A549 (cell line): ENCODE measurements around the gene FILIP1L. TPM values are rescaled to one million over a fixed set of nuclear protein-coding genes. Genes with fewer than 3 reads are reported as not detected.
A peak's percentile ranks its signal among the peaks of the same experiment; 100 is the strongest.

Experiments
- ATAC-seq, 2 experiments: fragments of 200-7000 bp in 1 of 2; fragments of >200 bp in 1 of 2; cut with Nextera tagmentation in 1 of 2; cut with Tn5 transposase in 1 of 2; 3 replicates each; pipeline versions ENCODE4 v1.8.0 to v1.9.1; 2018 to 2020; ENCODE audit warnings: mild to moderate bottlenecking in 1 of 2, moderate library complexity in 1 of 2
- CTCF ChIA-PET: fragments of 300-600 bp; sonication (Branson Sonifier 250); formaldehyde crosslinking; extraction: SDS; loops from one replicate; lab custom pipeline; 2021; ENCODE audit warnings: antibody characterized with exemption, inconsistent platforms; lab: Yijun Ruan, JAX
- POLR2A ChIA-PET: fragments of 350-600 bp; formaldehyde crosslinking; extraction: SDS; loops from one replicate; lab custom pipeline; 2021; ENCODE audit warnings: antibody characterized with exemption, inconsistent platforms; lab: Yijun Ruan, JAX
- DNase-seq, 2 experiments: peaks; one replicate each; pipeline versions ENCODE4 v3.0.0 to v3.0.0-alpha.2; 2011 to 2016; ENCODE audit warnings: low read depth in 1 of 2, low spot score in 1 of 2
- FAIRE-seq: peaks from 2 replicates; lab custom pipeline; 2011; peaks lifted over from hg19 to GRCh38; lab: Jason Lieb, UNC
- H3K27ac ChIP-seq, 2 experiments: fragments of >200 bp; sonication (Bioruptor Twin); formaldehyde crosslinking; 3 replicates each; pipeline ENCODE4 v1.5.1; 2016 to 2017
- H3K4me1 ChIP-seq: fragments of >200 bp; sonication (Bioruptor Twin); formaldehyde crosslinking; 3 replicates; pipeline ENCODE4 v1.6.1; 2016
- H3K4me2 ChIP-seq: fragments of >200 bp; sonication (Bioruptor Twin); formaldehyde crosslinking; 3 replicates; pipeline ENCODE4 v1.6.1; 2016
- H3K4me3 ChIP-seq: fragments of >200 bp; sonication (Bioruptor Twin); formaldehyde crosslinking; 3 replicates; pipeline ENCODE4 v1.5.1; 2016
- H3K9me3 ChIP-seq: fragments of >200 bp; sonication (Bioruptor Twin); formaldehyde crosslinking; 3 replicates; pipeline ENCODE4 v1.6.1; 2016
- CEBPB ChIP-seq, 2 experiments: fragments of >200 bp in 1 of 2; sonication (Bioruptor Twin) in 1 of 2; formaldehyde crosslinking in 1 of 2; IDR thresholded peaks; 2 replicates each; pipeline ENCODE4 v1.6.1; 2012 to 2016
- CHD4 ChIP-seq: fragments of 200-600 bp; sonication (generic); IDR thresholded peaks from 2 replicates; pipeline ENCODE4 v1.6.1; 2016; ENCODE audit warnings: antibody characterized with exemption, mild to moderate bottlenecking, borderline replicate concordance
- EHF ChIP-seq: fragments of 250-450 bp; sonication (Bioruptor Pico); IDR thresholded peaks from 2 replicates; pipeline ENCODE4 v1.5.0; 2020; ENCODE audit warnings: mild to moderate bottlenecking
- EP300 ChIP-seq, 2 experiments: fragments of >200 bp; sonication (Bioruptor Twin); formaldehyde crosslinking; IDR thresholded peaks; 2 replicates in 1 of 2; 3 replicates in 1 of 2; pipeline ENCODE4 v1.6.1; 2016 to 2017
- FOSL2 ChIP-seq, 2 experiments: fragments of 450-650 bp in 1 of 2; fragments of >200 bp in 1 of 2; sonication (Bioruptor Twin) in 1 of 2; formaldehyde crosslinking; IDR thresholded peaks; 2 replicates each; pipeline versions ENCODE4 v1.5.0 to v1.6.1; 2016 to 2020; ENCODE audit warnings: mild to moderate bottlenecking in 1 of 2, moderate library complexity in 1 of 2
- FOXS1 ChIP-seq: fragments of 250-450 bp; sonication (Bioruptor Pico); IDR thresholded peaks from 2 replicates; pipeline ENCODE4 v1.5.0; 2020; ENCODE audit warnings: mild to moderate bottlenecking, moderate library complexity
- GATA3 ChIP-seq: IDR thresholded peaks from 2 replicates; pipeline ENCODE4 v1.6.1; 2012; ENCODE audit warnings: borderline replicate concordance
- HOXB5 ChIP-seq: fragments of 250-450 bp; sonication (Bioruptor Pico); IDR thresholded peaks from 2 replicates; pipeline ENCODE4 v1.5.0; 2020; ENCODE audit warnings: mild to moderate bottlenecking, moderate library complexity
- JUN ChIP-seq, 2 experiments: fragments of >200 bp; sonication (Bioruptor Twin); formaldehyde crosslinking; IDR thresholded peaks; 2 replicates in 1 of 2; 3 replicates in 1 of 2; pipeline ENCODE4 v1.6.1; 2016 to 2017
- KDM5A ChIP-seq: fragments of 200-600 bp; sonication (generic); IDR thresholded peaks from 2 replicates; pipeline ENCODE4 v1.6.1; 2016; ENCODE audit warnings: antibody characterized with exemption, mild to moderate bottlenecking
- MAFK ChIP-seq: fragments of 450-650 bp; IDR thresholded peaks from 2 replicates; pipeline ENCODE4 v1.6.1; 2014; ENCODE audit not compliant: partially characterized antibody
- MAZ ChIP-seq: fragments of 150-350 bp; IDR thresholded peaks from 2 replicates; pipeline ENCODE4 v1.6.1; 2014; ENCODE audit warnings: antibody characterized with exemption, low read depth, low read length, borderline replicate concordance
- NFE2L2 ChIP-seq: fragments of 150-350 bp; conservative IDR thresholded peaks from 2 replicates; pipeline ENCODE4 v1.6.1; 2014; ENCODE audit warnings: low read length
- NR3C1 ChIP-seq: fragments of >200 bp; sonication (Bioruptor Twin); formaldehyde crosslinking; IDR thresholded peaks from 3 replicates; pipeline ENCODE4 v1.6.1; 2017
- POLR2A ChIP-seq: IDR thresholded peaks from 2 replicates; pipeline ENCODE4 v1.6.1; 2012; ENCODE audit warnings: mild to moderate bottlenecking, low read length
- RARB ChIP-seq: fragments of 250-450 bp; sonication (Bioruptor Pico); IDR thresholded peaks from 2 replicates; pipeline ENCODE4 v1.8.0; 2021; ENCODE audit warnings: mild to moderate bottlenecking, moderate library complexity
- RFX5 ChIP-seq: fragments of 450-650 bp; IDR thresholded peaks from 2 replicates; pipeline ENCODE4 v1.7.1; 2014; ENCODE audit warnings: antibody characterized with exemption, mild to moderate bottlenecking, moderate library complexity
- RNF2 ChIP-seq: fragments of 200-600 bp; sonication (generic); IDR thresholded peaks from 2 replicates; pipeline ENCODE4 v1.6.1; 2016; ENCODE audit warnings: low read depth, mild to moderate bottlenecking, antibody characterized with exemption, moderate library complexity, borderline replicate concordance
- SREBF2 ChIP-seq: fragments of 450-650 bp; IDR thresholded peaks from 2 replicates; pipeline ENCODE4 v1.6.1; 2014; ENCODE audit warnings: mild to moderate bottlenecking, moderate library complexity
- WGBS: methylation state at CpG from one replicate; pipeline ENCODE4 v1.1.6; 2017; ENCODE audit errors: missing lambda C conversion rate; 5-methylcytosine and 5-hydroxymethylcytosine counted together
- polyA plus RNA-seq, 4 experiments: library from polyadenylated mRNA; depleted of rRNA in 3 of 4; stranded (reverse); fragments of >200 nt; fragmentation: RNase III in 1 of 4; extraction: RNeasy Plus Mini Kit Qiagen cat#74134 plus additional on column Dnase treatment in 1 of 4; gene quantifications; 2 replicates in 3 of 4; 3 replicates in 1 of 4; pipeline ENCODE4 v1.2.3, GENCODE V29; 2011 to 2017
- TF ChIP-seq, protein P1 (sequence below): fragments of >200 bp; sonication (Bioruptor Twin); formaldehyde crosslinking; IDR thresholded peaks from 3 replicates; pipeline ENCODE4 v1.5.1; 2016
- TF ChIP-seq, protein P2 (sequence below): IDR thresholded peaks from 2 replicates; pipeline ENCODE4 v1.6.1; 2012; ENCODE audit warnings: low read depth, borderline replicate concordance
- TF ChIP-seq, protein P3 (sequence below): fragments of >200 bp; sonication (Bioruptor Twin); formaldehyde crosslinking; IDR thresholded peaks from 3 replicates; pipeline ENCODE4 v1.6.1; 2016
- TF ChIP-seq, protein P4 (sequence below): fragments of 200-600 bp; sonication (generic); IDR thresholded peaks from 2 replicates; pipeline ENCODE4 v1.6.1; 2016; ENCODE audit warnings: antibody characterized with exemption, mild to moderate bottlenecking, moderate library complexity

FILIP1L gene
- polyA plus RNA-seq, 2 of the 4 experiments (the other 2 are of a cell fraction) = 0.19 to 0.45 TPM

DNA sequence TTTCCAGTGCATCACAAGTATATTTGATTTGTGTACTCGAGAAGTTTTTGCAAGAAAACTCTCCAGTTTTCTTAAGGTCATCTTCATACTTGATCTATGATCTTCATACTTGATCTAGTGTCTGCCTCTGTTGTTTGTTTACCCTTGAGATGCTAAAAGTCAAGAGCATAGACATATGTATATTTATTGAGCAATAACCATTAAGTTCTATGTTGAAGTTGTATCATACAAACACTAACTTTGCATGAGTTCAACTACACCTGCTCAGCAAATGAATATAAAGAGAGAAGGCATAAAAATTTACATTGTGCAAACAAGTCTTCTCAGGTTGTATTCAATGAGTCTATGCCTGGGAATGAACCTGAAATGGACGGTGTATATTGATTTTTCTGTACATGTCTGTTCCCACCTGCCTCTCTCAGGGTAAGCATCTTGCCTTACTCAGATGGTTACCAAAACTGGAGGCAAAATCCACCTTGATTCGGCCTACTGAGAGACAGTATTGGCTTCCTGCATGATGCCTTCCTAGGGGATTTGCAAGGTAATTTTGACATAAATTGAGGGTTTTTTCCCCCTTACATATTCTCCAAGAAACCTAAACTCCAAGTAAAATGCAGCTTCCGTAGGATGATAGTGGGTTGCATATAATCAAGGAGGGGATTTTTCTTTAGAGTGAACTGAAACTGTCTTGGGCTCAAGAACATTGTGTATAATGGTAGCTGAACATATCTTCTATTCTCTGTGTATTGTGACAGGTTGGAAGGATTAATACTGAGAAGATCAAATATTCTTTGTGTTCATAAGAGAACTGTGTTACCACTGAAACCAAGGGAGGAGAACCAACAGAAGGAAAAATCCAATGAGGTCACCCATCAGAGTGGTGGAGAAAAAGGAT lies 110.4 kb downstream of the FILIP1L start:
- peaks cover 40% of the 10 kb centered on the region for H3K4me1 ChIP-seq
- ATAC-seq = no peak
- TF ChIP-seq RARB (CRISPR knock-in tag) (no peak), CEBPB (IDR thresholded peaks at IDR 0.05) (no peak), POLR2A (no peak), SREBF2 (no peak)
- TF ChIP-seq, protein P1, sequence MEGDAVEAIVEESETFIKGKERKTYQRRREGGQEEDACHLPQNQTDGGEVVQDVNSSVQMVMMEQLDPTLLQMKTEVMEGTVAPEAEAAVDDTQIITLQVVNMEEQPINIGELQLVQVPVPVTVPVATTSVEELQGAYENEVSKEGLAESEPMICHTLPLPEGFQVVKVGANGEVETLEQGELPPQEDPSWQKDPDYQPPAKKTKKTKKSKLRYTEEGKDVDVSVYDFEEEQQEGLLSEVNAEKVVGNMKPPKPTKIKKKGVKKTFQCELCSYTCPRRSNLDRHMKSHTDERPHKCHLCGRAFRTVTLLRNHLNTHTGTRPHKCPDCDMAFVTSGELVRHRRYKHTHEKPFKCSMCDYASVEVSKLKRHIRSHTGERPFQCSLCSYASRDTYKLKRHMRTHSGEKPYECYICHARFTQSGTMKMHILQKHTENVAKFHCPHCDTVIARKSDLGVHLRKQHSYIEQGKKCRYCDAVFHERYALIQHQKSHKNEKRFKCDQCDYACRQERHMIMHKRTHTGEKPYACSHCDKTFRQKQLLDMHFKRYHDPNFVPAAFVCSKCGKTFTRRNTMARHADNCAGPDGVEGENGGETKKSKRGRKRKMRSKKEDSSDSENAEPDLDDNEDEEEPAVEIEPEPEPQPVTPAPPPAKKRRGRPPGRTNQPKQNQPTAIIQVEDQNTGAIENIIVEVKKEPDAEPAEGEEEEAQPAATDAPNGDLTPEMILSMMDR = no peak
- TF ChIP-seq, all 56 proteins: peak for 0
- DNase-seq (no peak), FAIRE-seq (no peak)
- Histone ChIP-seq H3K27ac (peak overlapping the region; percentile 28 to 75; a peak in 4 of 6 replicates), H3K4me2 (peak overlapping the region; percentile 61), H3K4me3 (no peak overlapping the region), H3K9me3 (no peaks in the 10 kb centered on the region)
- CTCF ChIA-PET = interaction anchor here (0.7 to 2.1 kb wide), 5 partner anchors 17 to 250 kb away, joined by 3 to 10 read pairs (median 5); no protein-coding TSS in a partner anchor
- POLR2A ChIA-PET = no interaction called here
- 88% methylated on average over 4 of the region's 4 CpGs for WGBS

DNA sequence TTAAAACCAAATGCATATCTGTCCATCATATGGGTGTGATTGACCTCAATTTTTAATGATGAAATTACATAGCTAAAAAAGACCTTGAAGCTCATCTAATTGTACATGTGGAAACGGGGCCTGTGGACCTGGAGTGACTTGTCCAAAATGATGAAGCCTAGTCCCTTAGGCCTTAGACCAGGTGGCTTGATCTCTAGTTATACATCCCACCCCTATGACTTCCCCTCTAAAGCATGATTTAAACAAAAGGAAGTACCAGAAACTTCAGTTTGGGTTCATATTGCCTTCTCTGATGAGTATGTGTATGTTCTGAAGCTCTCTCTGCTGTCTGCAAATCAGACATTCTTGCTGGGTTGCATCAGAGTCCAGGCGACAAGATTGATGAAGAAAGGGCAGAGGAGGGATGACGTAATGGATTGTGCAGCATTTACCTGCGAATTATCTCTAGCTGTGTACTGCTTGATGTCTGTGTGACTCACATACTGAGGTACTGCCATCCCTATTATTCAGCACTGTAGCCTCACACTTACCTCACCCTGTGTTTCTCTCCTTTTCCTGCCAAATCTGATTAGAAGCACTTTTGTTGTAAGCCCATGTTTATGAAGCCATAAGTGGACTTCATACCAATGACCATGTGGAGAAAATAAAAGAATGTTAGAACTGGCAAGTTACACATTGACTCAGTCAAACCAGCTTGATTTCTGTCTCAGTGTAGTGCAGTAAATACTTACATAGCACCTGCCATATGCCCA lies 111.5 kb downstream of the FILIP1L start:
- H3K27ac ChIP-seq = peak overlapping the region; percentile 63 to 75
- CTCF ChIA-PET = interaction anchor here (0.7 to 2.1 kb wide), 11 partner anchors 14 to 251 kb away, joined by 3 to 15 read pairs (median 3); no protein-coding TSS in a partner anchor
- no peak for TF ChIP-seq POLR2A
- no peak for TF ChIP-seq CHD4
- TF ChIP-seq NFE2L2 = no peak
- no peak for TF ChIP-seq FOXS1 (CRISPR knock-in tag)
- TF ChIP-seq, protein P2, sequence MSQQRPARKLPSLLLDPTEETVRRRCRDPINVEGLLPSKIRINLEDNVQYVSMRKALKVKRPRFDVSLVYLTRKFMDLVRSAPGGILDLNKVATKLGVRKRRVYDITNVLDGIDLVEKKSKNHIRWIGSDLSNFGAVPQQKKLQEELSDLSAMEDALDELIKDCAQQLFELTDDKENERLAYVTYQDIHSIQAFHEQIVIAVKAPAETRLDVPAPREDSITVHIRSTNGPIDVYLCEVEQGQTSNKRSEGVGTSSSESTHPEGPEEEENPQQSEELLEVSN = no peak
- no peak for TF ChIP-seq NR3C1
- TF ChIP-seq EP300 (IDR thresholded peaks at IDR 0.05) = peak; percentile 59 to 61; a peak in 4 of 5 replicates
- TF ChIP-seq RNF2 = no peak
- no peak for TF ChIP-seq MAFK
- TF ChIP-seq, protein P3, sequence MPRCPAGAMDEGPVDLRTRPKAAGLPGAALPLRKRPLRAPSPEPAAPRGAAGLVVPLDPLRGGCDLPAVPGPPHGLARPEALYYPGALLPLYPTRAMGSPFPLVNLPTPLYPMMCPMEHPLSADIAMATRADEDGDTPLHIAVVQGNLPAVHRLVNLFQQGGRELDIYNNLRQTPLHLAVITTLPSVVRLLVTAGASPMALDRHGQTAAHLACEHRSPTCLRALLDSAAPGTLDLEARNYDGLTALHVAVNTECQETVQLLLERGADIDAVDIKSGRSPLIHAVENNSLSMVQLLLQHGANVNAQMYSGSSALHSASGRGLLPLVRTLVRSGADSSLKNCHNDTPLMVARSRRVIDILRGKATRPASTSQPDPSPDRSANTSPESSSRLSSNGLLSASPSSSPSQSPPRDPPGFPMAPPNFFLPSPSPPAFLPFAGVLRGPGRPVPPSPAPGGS = peak; percentile 36; the same call in 1 of the 3 replicates
- TF ChIP-seq, protein P1 = no peak
- TF ChIP-seq HOXB5 (CRISPR knock-in tag) = peak; percentile 81; the same call in 1 of the 2 replicates
- TF ChIP-seq FOSL2 (IDR thresholded peaks at IDR 0.05) = peak; percentile 65
- peak; percentile 72 for TF ChIP-seq FOSL2 (CRISPR knock-in tag; IDR thresholded peaks at IDR 0.05)
- TF ChIP-seq GATA3 = peak; percentile 80; the same call in 1 of the 2 replicates
- TF ChIP-seq, protein P4, sequence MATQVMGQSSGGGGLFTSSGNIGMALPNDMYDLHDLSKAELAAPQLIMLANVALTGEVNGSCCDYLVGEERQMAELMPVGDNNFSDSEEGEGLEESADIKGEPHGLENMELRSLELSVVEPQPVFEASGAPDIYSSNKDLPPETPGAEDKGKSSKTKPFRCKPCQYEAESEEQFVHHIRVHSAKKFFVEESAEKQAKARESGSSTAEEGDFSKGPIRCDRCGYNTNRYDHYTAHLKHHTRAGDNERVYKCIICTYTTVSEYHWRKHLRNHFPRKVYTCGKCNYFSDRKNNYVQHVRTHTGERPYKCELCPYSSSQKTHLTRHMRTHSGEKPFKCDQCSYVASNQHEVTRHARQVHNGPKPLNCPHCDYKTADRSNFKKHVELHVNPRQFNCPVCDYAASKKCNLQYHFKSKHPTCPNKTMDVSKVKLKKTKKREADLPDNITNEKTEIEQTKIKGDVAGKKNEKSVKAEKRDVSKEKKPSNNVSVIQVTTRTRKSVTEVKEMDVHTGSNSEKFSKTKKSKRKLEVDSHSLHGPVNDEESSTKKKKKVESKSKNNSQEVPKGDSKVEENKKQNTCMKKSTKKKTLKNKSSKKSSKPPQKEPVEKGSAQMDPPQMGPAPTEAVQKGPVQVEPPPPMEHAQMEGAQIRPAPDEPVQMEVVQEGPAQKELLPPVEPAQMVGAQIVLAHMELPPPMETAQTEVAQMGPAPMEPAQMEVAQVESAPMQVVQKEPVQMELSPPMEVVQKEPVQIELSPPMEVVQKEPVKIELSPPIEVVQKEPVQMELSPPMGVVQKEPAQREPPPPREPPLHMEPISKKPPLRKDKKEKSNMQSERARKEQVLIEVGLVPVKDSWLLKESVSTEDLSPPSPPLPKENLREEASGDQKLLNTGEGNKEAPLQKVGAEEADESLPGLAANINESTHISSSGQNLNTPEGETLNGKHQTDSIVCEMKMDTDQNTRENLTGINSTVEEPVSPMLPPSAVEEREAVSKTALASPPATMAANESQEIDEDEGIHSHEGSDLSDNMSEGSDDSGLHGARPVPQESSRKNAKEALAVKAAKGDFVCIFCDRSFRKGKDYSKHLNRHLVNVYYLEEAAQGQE = no peak
- peak; percentile 42 to 54; a peak in 2 of 5 replicates for TF ChIP-seq JUN (IDR thresholded peaks at IDR 0.05)
- TF ChIP-seq KDM5A = no peak
- peak; percentile 73 to 84 for TF ChIP-seq CEBPB (IDR thresholded peaks at IDR 0.05)
- TF ChIP-seq RFX5 = no peak
- no peak for TF ChIP-seq EHF
- TF ChIP-seq MAZ = no peak
- TF ChIP-seq RARB (CRISPR knock-in tag) = no peak

More for the DNA sequence above, 111.5 kb downstream of the FILIP1L start:
- peak; percentile 47 to 82 for DNase-seq
- Histone ChIP-seq H3K4me3 (no peak overlapping the region), H3K4me2 (peak overlapping the region; percentile 61), H3K9me3 (no peaks in the 10 kb centered on the region), H3K4me1 (peaks cover 40% of the 10 kb centered on the region)
- peak; percentile 94 to 95 for ATAC-seq
- POLR2A ChIA-PET = interaction anchor here (0.8 to 1.1 kb wide), 2 partner anchors 45 to 258 kb away, joined by 3 read pairs; partner anchors contain the start of gene TBC1D23
- FAIRE-seq = peak; percentile 97
- WGBS = 17% methylated on average over 4 of the region's 4 CpGs
